ENCODE results near the gene KIF26B. TPM values are rescaled to one million over a fixed set of nuclear protein-coding genes. Genes with fewer than 3 reads are reported as not detected.
A peak's percentile ranks its signal among the peaks of the same experiment; 100 is the strongest.

The KIF26B gene
- total and polyA plus RNA-seq, 10 of the 15 experiments (the other 5 are each of a cell fraction or from before 2014, with no cell fraction given) = 0.35 to 11.6 (median 2.2) TPM

- DNase-seq (ENCODE audit: low read depth, low spot score) = no peak
- no TSS peak for BruUV-seq (replicated peaks)
- 26% methylated on average over 3 of the region's 3 CpGs for WGBS (ENCODE audit: insufficient coverage, insufficient replicate concordance, low lambda C conversion rate, missing lambda C conversion rate)
- Histone ChIP-seq H3K4me3 (no peak overlapping the region), H3K4me1 (ENCODE audit: control insufficient read depth, insufficient read depth, low read length) (no peaks in the 10 kb centered on the region), H3K9ac (ENCODE audit: control insufficient read depth, insufficient read depth, low read length) (no peak overlapping the region), H2AFZ (ENCODE audit: control insufficient read depth, low read depth, low read length) (no peak overlapping the region), H3K27me3 (replicated peaks in 1 of 2; ENCODE audit: control insufficient read depth in 2 of 2, insufficient read depth in 2 of 2, low read length in 1 of 2) (no peaks in the 10 kb centered on the region), H3K27ac (ENCODE audit: control insufficient read depth, insufficient read depth) (no peak overlapping the region), H3K79me2 (ENCODE audit: control insufficient read depth, insufficient read depth, low read length) (no peaks in the 10 kb centered on the region), H4K20me1 (ENCODE audit: control insufficient read depth, insufficient read depth) (no peaks in the 10 kb centered on the region), H3K9me3 (replicated peaks; ENCODE audit: control insufficient read depth, insufficient read depth, low read length) (no peaks in the 10 kb centered on the region), H3K36me3 (ENCODE audit: control insufficient read depth in 2 of 2, insufficient read depth in 2 of 2, low read length in 1 of 2) (no peaks in the 10 kb centered on the region), H3K4me2 (ENCODE audit: control insufficient read depth, insufficient read depth) (no peak overlapping the region)
- ChIA-PET SMC1A (ENCODE audit: uncharacterized antibody, unreplicated experiment) (no interaction called here), CTCF (interaction anchor here (0.9 to 1.5 kb wide), 2 partner anchors 124 to 476 kb away, joined by 3 to 4 read pairs; no protein-coding TSS in a partner anchor), POLR2A (no interaction called here), RAD21 (ENCODE audit: unreplicated experiment) (no interaction called here)
- no peak for FAIRE-seq
- TF ChIP-seq, protein P1, sequence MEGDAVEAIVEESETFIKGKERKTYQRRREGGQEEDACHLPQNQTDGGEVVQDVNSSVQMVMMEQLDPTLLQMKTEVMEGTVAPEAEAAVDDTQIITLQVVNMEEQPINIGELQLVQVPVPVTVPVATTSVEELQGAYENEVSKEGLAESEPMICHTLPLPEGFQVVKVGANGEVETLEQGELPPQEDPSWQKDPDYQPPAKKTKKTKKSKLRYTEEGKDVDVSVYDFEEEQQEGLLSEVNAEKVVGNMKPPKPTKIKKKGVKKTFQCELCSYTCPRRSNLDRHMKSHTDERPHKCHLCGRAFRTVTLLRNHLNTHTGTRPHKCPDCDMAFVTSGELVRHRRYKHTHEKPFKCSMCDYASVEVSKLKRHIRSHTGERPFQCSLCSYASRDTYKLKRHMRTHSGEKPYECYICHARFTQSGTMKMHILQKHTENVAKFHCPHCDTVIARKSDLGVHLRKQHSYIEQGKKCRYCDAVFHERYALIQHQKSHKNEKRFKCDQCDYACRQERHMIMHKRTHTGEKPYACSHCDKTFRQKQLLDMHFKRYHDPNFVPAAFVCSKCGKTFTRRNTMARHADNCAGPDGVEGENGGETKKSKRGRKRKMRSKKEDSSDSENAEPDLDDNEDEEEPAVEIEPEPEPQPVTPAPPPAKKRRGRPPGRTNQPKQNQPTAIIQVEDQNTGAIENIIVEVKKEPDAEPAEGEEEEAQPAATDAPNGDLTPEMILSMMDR (IDR thresholded peaks at IDR 0.05 in 2 of 3, conservative IDR thresholded peaks at IDR 0.05 in 1 of 3; ENCODE audit: control insufficient read depth in 2 of 3, extremely low read depth in 1 of 3, insufficient read depth in 1 of 3, low read depth in 3 of 3, low read length in 3 of 3) = peak in 2 of 3 experiments; percentile 7 to 31; a peak in 1 of 6 replicates
- TF ChIP-seq, protein P2, sequence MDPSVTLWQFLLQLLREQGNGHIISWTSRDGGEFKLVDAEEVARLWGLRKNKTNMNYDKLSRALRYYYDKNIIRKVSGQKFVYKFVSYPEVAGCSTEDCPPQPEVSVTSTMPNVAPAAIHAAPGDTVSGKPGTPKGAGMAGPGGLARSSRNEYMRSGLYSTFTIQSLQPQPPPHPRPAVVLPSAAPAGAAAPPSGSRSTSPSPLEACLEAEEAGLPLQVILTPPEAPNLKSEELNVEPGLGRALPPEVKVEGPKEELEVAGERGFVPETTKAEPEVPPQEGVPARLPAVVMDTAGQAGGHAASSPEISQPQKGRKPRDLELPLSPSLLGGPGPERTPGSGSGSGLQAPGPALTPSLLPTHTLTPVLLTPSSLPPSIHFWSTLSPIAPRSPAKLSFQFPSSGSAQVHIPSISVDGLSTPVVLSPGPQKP (IDR thresholded peaks at IDR 0.05; ENCODE audit: low read depth, low read length) = no peak
- in situ Hi-C loops (cut with MboI) = no loop called here
- intact Hi-C loops (cut with micrococcal nuclease; ENCODE audit: unreplicated experiment) = loop anchor here (10.0 kb wide), 1 partner anchor 122 kb away; the partner anchor contains the start of gene KIF26B
- ATAC-seq = peak; percentile 30; the same call in 1 of the 3 replicates
Measured at GRCh38 chr1:245277276-245277675, 122.5 kb downstream of the KIF26B start.

- Histone ChIP-seq H3K4me1 (ENCODE audit: control insufficient read depth, insufficient read depth, low read length) (no peaks in the 10 kb centered on the region), H2AFZ (ENCODE audit: control insufficient read depth, low read depth, low read length) (no peak overlapping the region), H3K4me2 (ENCODE audit: control insufficient read depth, insufficient read depth) (no peak overlapping the region), H3K9me3 (replicated peaks; ENCODE audit: control insufficient read depth, insufficient read depth, low read length) (no peaks in the 10 kb centered on the region), H3K79me2 (ENCODE audit: control insufficient read depth, insufficient read depth, low read length) (no peaks in the 10 kb centered on the region), H3K9ac (ENCODE audit: control insufficient read depth, insufficient read depth, low read length) (no peak overlapping the region), H3K27ac (ENCODE audit: control insufficient read depth, insufficient read depth) (no peak overlapping the region), H3K27me3 (replicated peaks in 1 of 2; ENCODE audit: control insufficient read depth in 2 of 2, insufficient read depth in 2 of 2, low read length in 1 of 2) (no peaks in the 10 kb centered on the region), H3K4me3 (no peak overlapping the region), H4K20me1 (ENCODE audit: control insufficient read depth, insufficient read depth) (no peaks in the 10 kb centered on the region), H3K36me3 (ENCODE audit: control insufficient read depth in 2 of 2, insufficient read depth in 2 of 2, low read length in 1 of 2) (no peaks in the 10 kb centered on the region)
- ChIA-PET RAD21 (ENCODE audit: unreplicated experiment) (no interaction called here), CTCF (interaction anchor here (1.5 kb wide), 1 partner anchor 126 kb away, joined by 3 read pairs; no protein-coding TSS in a partner anchor), POLR2A (no interaction called here), SMC1A (ENCODE audit: uncharacterized antibody, unreplicated experiment) (no interaction called here)
- TF ChIP-seq ASH2L (IDR thresholded peaks at IDR 0.05; ENCODE audit: borderline replicate concordance, low read depth) = no peak
- no peak for TF ChIP-seq EED (IDR thresholded peaks at IDR 0.05; ENCODE audit: low read depth)
- TF ChIP-seq, protein P3, sequence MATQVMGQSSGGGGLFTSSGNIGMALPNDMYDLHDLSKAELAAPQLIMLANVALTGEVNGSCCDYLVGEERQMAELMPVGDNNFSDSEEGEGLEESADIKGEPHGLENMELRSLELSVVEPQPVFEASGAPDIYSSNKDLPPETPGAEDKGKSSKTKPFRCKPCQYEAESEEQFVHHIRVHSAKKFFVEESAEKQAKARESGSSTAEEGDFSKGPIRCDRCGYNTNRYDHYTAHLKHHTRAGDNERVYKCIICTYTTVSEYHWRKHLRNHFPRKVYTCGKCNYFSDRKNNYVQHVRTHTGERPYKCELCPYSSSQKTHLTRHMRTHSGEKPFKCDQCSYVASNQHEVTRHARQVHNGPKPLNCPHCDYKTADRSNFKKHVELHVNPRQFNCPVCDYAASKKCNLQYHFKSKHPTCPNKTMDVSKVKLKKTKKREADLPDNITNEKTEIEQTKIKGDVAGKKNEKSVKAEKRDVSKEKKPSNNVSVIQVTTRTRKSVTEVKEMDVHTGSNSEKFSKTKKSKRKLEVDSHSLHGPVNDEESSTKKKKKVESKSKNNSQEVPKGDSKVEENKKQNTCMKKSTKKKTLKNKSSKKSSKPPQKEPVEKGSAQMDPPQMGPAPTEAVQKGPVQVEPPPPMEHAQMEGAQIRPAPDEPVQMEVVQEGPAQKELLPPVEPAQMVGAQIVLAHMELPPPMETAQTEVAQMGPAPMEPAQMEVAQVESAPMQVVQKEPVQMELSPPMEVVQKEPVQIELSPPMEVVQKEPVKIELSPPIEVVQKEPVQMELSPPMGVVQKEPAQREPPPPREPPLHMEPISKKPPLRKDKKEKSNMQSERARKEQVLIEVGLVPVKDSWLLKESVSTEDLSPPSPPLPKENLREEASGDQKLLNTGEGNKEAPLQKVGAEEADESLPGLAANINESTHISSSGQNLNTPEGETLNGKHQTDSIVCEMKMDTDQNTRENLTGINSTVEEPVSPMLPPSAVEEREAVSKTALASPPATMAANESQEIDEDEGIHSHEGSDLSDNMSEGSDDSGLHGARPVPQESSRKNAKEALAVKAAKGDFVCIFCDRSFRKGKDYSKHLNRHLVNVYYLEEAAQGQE (IDR thresholded peaks at IDR 0.05; ENCODE audit: low read depth, low read length) = no peak
- TF ChIP-seq ZNF217 (IDR thresholded peaks at IDR 0.05) = no peak
- no peak for TF ChIP-seq BCL11A (IDR thresholded peaks at IDR 0.05; ENCODE audit: low read depth, low read length)
- no peak for TF ChIP-seq TCF12 (IDR thresholded peaks at IDR 0.05; ENCODE audit: low read depth, low read length)
- TF ChIP-seq RUNX3 (IDR thresholded peaks at IDR 0.05; ENCODE audit: low read length) = no peak
- TF ChIP-seq SIN3A (IDR thresholded peaks at IDR 0.05; ENCODE audit: low read depth, low read length) = no peak
- no peak for TF ChIP-seq NR2C2 (IDR thresholded peaks at IDR 0.05; ENCODE audit: borderline replicate concordance, control insufficient read depth, insufficient read length, low read depth)
- no TSS peak for BruUV-seq (replicated peaks)
- WGBS (ENCODE audit: insufficient coverage, insufficient replicate concordance, low lambda C conversion rate, missing lambda C conversion rate) = 51% methylated on average over 4 of the region's 4 CpGs
- FAIRE-seq (no peak), DNase-seq (ENCODE audit: low read depth, low spot score) (no peak), ATAC-seq (no peak)
- in situ Hi-C loops (cut with MboI) (no loop called here), intact Hi-C loops (cut with micrococcal nuclease; ENCODE audit: unreplicated experiment) (loop anchor here (10.0 kb wide), 1 partner anchor 124 kb away; the partner anchor contains the start of gene KIF26B)
Measured at GRCh38 chr1:245278846-245279245, 124.1 kb downstream of the KIF26B start.
